Measurements from ENCODE around the gene XYLT1. TPM values are rescaled to one million over a fixed set of nuclear protein-coding genes. Genes with fewer than 3 reads are reported as not detected.

XYLT1 gene
- total RNA-seq, 4 donors from 2014 or later, result 20.0 to 43.0 (median 27.4) TPM

DNA sequence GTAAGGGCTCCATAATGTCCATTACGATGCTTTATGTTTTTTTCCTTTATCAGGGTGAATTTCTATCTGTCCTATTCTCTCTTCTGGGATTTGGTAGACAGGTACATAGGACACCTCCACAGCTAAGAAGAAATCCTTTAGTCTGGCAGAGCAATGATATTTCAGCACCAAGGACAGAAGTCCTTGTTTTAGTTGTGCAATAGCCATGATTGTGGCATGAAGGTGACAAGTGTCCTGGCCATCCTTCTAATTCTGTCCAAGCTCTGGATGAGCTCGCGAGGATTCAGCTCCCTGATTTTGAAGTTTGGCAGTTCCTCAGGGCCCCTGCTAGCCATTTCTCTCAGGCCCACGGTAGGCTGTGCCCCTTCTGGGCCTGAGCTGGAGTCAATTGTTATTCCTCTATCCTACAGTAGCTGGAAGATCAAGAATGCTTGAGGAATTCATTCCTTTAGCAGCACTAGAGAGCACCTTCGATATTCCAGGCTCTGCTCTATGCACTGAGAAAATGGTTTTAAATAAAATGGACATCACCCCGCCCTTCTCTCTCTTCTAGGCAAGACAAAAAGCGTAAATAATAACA is 320.8 kb downstream of the XYLT1 start:
- TF ChIP-seq, protein P1, sequence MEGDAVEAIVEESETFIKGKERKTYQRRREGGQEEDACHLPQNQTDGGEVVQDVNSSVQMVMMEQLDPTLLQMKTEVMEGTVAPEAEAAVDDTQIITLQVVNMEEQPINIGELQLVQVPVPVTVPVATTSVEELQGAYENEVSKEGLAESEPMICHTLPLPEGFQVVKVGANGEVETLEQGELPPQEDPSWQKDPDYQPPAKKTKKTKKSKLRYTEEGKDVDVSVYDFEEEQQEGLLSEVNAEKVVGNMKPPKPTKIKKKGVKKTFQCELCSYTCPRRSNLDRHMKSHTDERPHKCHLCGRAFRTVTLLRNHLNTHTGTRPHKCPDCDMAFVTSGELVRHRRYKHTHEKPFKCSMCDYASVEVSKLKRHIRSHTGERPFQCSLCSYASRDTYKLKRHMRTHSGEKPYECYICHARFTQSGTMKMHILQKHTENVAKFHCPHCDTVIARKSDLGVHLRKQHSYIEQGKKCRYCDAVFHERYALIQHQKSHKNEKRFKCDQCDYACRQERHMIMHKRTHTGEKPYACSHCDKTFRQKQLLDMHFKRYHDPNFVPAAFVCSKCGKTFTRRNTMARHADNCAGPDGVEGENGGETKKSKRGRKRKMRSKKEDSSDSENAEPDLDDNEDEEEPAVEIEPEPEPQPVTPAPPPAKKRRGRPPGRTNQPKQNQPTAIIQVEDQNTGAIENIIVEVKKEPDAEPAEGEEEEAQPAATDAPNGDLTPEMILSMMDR (IDR thresholded peaks at IDR 0.05), result no peak
- DNase-seq (ENCODE audit: low spot score) (no peak), ATAC-seq (ENCODE audit: low FRiP score) (no peak)

DNA sequence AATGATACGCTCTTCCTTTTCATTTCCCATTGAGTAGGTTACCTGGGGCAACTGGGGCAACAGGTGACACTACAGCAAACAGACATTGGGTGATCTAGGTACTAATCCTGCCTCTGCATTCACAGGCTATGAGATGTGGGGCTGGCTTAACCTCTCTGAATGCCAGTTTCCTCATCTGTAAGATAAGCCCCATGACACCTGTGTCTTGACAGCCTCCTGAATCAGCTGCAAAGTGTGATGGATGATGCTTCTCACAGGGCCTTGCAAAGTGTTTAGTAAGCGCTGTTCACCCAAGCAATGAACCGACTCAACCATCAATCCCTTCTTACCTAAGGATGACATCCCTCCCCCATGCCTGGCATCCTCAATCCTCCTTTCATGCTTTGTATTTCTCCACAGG is 322.8 kb downstream of the XYLT1 start:
- TF ChIP-seq, protein P1 (IDR thresholded peaks at IDR 0.05), result no peak
- DNase-seq (ENCODE audit: low spot score) (no peak), ATAC-seq (ENCODE audit: low FRiP score) (no peak)

DNA sequence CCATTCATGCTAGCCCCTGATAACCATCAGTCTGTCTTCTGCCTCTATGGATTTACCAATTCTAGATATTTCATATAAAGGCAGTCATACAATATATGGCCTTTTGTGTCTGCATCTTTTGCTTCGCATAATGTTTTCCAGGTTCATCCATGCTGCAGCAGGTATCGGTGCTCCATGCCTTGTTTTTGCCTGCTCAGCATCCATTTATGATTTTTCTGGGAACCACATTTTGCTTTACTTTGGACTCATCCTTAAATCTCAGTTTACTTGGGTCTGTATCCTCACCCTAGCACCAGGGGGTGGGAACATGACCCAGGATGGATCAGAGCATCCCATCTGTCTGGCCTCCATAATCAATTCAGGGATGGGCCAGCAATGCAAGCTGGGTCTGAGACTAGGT is 325.7 kb downstream of the XYLT1 start:
- DNase-seq (ENCODE audit: low spot score) (no peak), ATAC-seq (ENCODE audit: low FRiP score) (no peak)
- TF ChIP-seq, protein P1 (IDR thresholded peaks at IDR 0.05), result no peak

DNA sequence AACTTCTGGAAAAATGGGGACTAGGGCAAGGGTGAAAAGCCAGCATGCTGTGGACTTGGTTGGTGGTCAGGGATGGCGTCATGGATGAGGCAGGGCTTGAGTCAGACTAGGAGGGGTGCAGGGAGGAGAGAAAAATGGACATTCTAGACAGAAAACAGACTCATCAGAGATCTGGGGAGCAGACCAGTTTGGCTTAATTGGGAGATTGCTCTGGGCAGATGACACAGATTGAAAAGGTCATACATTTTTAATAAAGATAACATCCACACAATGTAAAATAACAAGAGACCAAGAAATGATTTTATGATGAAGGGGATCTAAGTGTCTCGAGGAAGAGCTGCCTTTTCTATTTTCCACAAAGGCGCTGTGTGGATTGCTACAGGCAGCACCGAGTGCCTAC is 326.3 kb downstream of the XYLT1 start:
- TF ChIP-seq, protein P1 (IDR thresholded peaks at IDR 0.05), result no peak
- no peak for ATAC-seq (ENCODE audit: low FRiP score)

DNA sequence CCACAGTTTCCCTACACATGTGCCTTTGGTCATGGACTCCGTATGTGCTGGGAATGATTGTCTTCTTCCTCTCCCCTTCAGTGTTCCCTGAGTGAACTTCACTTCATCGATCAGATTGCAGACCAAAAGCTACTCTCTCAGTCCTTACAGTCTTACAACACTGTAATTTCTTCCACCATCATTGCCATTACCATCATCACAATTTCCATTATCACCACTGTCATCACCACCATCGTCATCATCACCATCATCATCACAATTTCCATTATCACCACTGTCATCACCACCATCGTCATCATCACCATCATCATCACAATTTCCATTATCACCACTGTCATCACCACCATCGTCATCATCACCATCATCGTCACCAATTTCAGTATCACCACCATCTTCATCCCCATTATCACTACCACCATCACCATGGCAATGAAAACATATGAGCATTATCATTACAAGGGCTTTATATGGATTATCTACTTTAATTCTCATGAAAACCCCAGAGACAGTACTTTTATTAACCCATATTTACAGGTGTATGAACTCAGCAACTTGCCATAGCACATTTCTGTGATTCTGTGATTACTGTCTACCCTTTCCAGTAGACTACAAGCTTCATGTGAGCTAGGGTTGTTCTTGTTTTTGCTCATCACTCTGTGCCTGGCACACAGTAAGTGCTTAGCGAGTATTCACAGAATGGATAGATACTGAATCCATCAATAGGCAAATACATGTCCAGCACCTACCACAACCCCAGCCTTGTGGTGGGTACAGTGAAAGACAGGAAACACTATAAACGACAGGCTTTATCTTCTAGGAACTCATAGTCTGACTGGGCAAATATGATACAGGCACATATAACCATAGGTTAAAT is 327.0 kb downstream of the XYLT1 start:
- TF ChIP-seq, protein P1 (IDR thresholded peaks at IDR 0.05), result no peak
- DNase-seq (ENCODE audit: low spot score) (no peak), ATAC-seq (ENCODE audit: low FRiP score) (no peak)

More for the DNA sequence above, 326.3 kb downstream of the XYLT1 start:
- DNase-seq (ENCODE audit: low spot score), result no peak

DNA sequence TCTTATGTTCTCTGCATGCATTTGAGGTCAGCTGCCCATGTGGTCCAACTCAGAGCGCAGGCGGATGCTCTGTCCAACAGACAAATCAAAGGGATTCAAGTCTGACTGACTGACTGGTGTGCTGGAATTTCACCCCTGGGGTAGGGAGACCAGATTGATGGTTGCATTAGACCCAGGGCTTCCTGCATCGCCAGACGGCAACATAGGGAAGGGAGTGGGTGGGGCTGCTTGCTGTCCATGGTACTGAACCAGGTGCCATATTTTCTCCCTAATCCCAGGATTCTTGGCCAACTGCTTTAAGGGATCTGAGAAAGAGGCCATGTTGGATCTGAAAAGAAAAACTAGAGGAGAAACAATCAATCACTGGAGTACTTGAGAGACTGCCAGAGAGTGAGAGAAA is 332.0 kb downstream of the XYLT1 start:
- DNase-seq (ENCODE audit: low spot score), result no peak
- no peak for ATAC-seq (ENCODE audit: low FRiP score)
- TF ChIP-seq, protein P1 (IDR thresholded peaks at IDR 0.05), result no peak

DNA sequence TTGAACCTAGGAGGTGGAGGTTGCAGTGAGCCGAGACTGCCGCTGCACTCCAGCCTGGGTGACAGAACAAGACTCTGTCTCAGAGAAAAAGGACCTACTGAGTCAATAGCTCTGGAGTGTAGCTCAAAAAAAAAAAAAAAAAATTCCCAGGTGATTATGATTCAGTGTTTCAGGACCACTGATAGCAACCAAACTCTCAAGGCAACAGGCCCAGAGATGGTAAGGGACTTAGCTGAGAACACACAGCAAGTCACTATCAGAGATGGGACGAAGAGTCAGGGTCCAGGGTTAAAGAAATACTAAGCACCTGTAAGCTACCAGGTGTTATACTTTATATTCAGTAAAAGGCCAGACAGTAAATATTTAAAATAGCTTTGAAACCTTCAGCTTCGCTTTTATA is 335.3 kb downstream of the XYLT1 start:
- TF ChIP-seq, protein P1 (IDR thresholded peaks at IDR 0.05), result no peak
- ATAC-seq (ENCODE audit: low FRiP score) (no peak), DNase-seq (ENCODE audit: low spot score) (no peak)
